SU-DHL-6 (cell line): ENCODE results near the gene CHGA.

ENCODE experiments used
- H2AFZ ChIP-seq: fragments of 200-600 bp; sonication (generic); 2 replicates; pipeline ENCODE4 v1.6.1; 2014; ENCODE audit warnings: low read depth, mild to moderate bottlenecking, moderate library complexity, mixed read lengths, antibody characterized with exemption, low read length; ENCODE audit not compliant: severe bottlenecking
- H3F3A ChIP-seq: fragments of 200-600 bp; shearing (Covaris generic); 2 replicates; pipeline ENCODE4 v1.6.0; 2016; ENCODE audit warnings: antibody characterized with exemption, mild to moderate bottlenecking; ENCODE audit not compliant: insufficient read depth
- H3K27ac ChIP-seq: fragments of 200-600 bp; sonication (generic); 2 replicates; pipeline ENCODE4 v1.5.1; 2016; ENCODE audit warnings: low read depth, mild to moderate bottlenecking, low read length, moderate library complexity, mixed read lengths
- H3K27me3 ChIP-seq: fragments of 200-600 bp; sonication (generic), shearing (Covaris generic); 2 replicates; pipeline ENCODE4 v1.6.0; 2014; ENCODE audit warnings: mild to moderate bottlenecking, low read length
- H3K36me3 ChIP-seq: fragments of 200-600 bp; sonication (generic); 2 replicates; pipeline ENCODE4 v1.6.1; 2014; ENCODE audit warnings: mild to moderate bottlenecking, low read length, mixed read lengths
- H3K4me2 ChIP-seq: fragments of 300-600, 200-600 bp; shearing (Covaris generic), sonication (generic); 2 replicates; pipeline ENCODE4 v1.6.0; 2014; ENCODE audit warnings: low read length, low read depth, mild to moderate bottlenecking; ENCODE audit not compliant: poor library complexity, severe bottlenecking
- H3K4me3 ChIP-seq: fragments of 200-600 bp; sonication (generic); 2 replicates; pipeline ENCODE4 v1.5.1; 2014; ENCODE audit warnings: antibody characterized with exemption, low read length, mild to moderate bottlenecking, mixed read lengths; ENCODE audit not compliant: insufficient read depth, poor library complexity, severe bottlenecking
- H3K79me2 ChIP-seq: fragments of 200-600 bp; sonication (generic); 2 replicates; pipeline ENCODE4 v1.6.1; 2014; ENCODE audit warnings: mild to moderate bottlenecking, low read length, moderate library complexity; ENCODE audit not compliant: insufficient read depth
- H3K9ac ChIP-seq: fragments of 200-600 bp; sonication (generic); 2 replicates; pipeline ENCODE4 v1.7.0; 2014; ENCODE audit warnings: mild to moderate bottlenecking, low read length
- H3K9me2 ChIP-seq: fragments of 200-600 bp; sonication (generic); replicated peaks from 2 replicates; pipeline ENCODE4 v1.6.1; 2014; ENCODE audit warnings: low read length; ENCODE audit not compliant: insufficient read depth
- H3K9me3 ChIP-seq: fragments of 200-600 bp; sonication (generic); 2 replicates; pipeline ENCODE4 v1.6.1; 2014; ENCODE audit warnings: low read length, mixed read lengths; ENCODE audit not compliant: insufficient read depth
- H4K20me1 ChIP-seq: fragments of 200-600 bp; sonication (generic); 2 replicates; pipeline ENCODE4 v1.6.1; 2014; ENCODE audit warnings: low read depth, mild to moderate bottlenecking, antibody characterized with exemption, low read length, moderate library complexity, mixed read lengths
- CTCF ChIP-seq: fragments of 200-600 bp; sonication (generic); IDR thresholded peaks from one replicate; pipeline ENCODE4 v1.5.1; 2017; ENCODE audit warnings: antibody characterized with exemption, mild to moderate bottlenecking, low read length, moderate library complexity; ENCODE audit not compliant: insufficient read depth, poor library complexity, severe bottlenecking
- EZH2phosphoT487 ChIP-seq: fragments of 200-600 bp; sonication (generic), shearing (Covaris generic); conservative IDR thresholded peaks from 2 replicates; pipeline ENCODE4 v1.6.1; 2018; ENCODE audit warnings: mild to moderate bottlenecking, antibody characterized with exemption, low read length, moderate library complexity, mixed read lengths

The CHGA gene

DNA sequence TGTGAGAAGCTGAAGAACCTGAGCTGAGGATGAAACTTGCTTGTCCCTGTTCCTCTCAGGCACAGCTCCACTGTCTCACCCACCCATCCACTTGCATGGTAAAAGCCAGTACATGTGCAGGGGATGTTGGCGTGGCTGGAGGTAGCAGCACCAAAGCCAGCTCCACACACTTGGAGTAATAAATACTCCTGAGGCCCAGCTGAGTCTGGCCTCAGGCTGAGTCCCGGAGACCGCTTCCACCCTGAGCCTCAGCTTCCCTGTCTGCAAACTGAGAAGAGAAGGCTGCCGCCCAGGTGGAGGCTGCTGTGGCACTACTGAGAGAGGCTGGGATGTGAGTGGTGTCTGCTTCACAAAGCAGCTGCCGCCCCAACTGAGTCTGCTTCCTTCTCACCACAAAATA lies 19.2 kb downstream of the CHGA start:
- no peaks in the 10 kb centered on the region for H3K36me3 ChIP-seq
- H3F3A ChIP-seq, result no peaks in the 10 kb centered on the region
- H3K9ac ChIP-seq, result no peak overlapping the region
- H3K9me3 ChIP-seq, result no peaks in the 10 kb centered on the region
- H2AFZ ChIP-seq, result no peak overlapping the region
- no peaks in the 10 kb centered on the region for H3K79me2 ChIP-seq
- no peak overlapping the region for H3K4me2 ChIP-seq
- no peak for TF ChIP-seq EZH2phosphoT487
- no peak for TF ChIP-seq CTCF
- no peaks in the 10 kb centered on the region for H3K27me3 ChIP-seq
- H3K9me2 ChIP-seq, result no peaks in the 10 kb centered on the region
- no peak overlapping the region for H3K4me3 ChIP-seq
- no peaks in the 10 kb centered on the region for H4K20me1 ChIP-seq
- no peak overlapping the region for H3K27ac ChIP-seq

- Histone ChIP-seq H3K9me2 (no peaks in the 10 kb centered on the region), H3K27ac (no peak overlapping the region), H4K20me1 (no peaks in the 10 kb centered on the region), H3K9ac (no peak overlapping the region), H3F3A (no peaks in the 10 kb centered on the region), H3K4me2 (no peak overlapping the region), H3K4me3 (no peak overlapping the region), H2AFZ (no peak overlapping the region), H3K36me3 (no peaks in the 10 kb centered on the region), H3K27me3 (no peaks in the 10 kb centered on the region), H3K9me3 (no peaks in the 10 kb centered on the region), H3K79me2 (no peaks in the 10 kb centered on the region)
- no peak for TF ChIP-seq CTCF
- no peak for TF ChIP-seq EZH2phosphoT487
Observed at GRCh38 chr14:92942576-92942975, 19.6 kb downstream of the CHGA start.

DNA sequence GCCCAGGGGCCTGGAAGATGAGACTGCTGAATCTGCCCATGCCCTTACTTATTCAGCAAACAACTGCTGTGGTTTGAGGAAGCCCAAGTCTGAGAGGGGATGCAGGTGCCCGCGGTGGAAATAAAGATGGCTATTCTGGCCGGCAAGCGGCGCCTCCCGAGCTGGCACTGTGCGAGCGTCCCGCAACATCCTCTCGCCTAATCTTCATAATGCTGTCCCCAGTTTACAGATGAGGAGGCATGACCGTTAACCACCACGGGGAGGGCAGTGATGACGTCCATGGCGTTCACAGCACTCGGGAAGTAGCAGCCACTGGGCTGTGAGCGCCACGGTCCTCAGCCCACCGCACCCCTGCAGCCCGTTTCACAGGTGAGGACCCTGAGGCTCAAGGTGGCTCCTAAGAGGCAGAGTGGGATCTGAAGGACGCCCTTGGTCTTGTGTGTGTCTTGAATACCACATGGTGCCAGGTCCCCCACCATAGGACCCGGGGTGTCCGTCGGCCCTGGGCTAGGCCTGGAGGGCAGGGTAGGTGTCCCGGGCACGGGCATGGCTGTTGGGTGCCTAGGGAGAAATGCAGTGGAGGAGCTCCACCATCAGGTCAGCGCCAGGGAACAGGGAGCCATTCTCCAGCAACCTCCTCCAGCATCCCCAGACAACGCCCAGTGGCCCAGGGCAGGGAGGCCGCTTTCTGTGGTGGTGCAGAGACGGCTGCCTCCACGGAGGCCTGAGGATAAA lies 20.2 kb downstream of the CHGA start:
- no peak overlapping the region for H3K4me3 ChIP-seq
- no peak overlapping the region for H3K4me2 ChIP-seq
- H3K9me3 ChIP-seq, result no peaks in the 10 kb centered on the region
- H3K27me3 ChIP-seq, result no peaks in the 10 kb centered on the region
- no peaks in the 10 kb centered on the region for H3K9me2 ChIP-seq
- no peaks in the 10 kb centered on the region for H3F3A ChIP-seq
- no peaks in the 10 kb centered on the region for H4K20me1 ChIP-seq
- no peak overlapping the region for H3K9ac ChIP-seq
- no peaks in the 10 kb centered on the region for H3K79me2 ChIP-seq
- no peak overlapping the region for H2AFZ ChIP-seq
- H3K27ac ChIP-seq, result no peak overlapping the region
- TF ChIP-seq EZH2phosphoT487 (no peak), CTCF (no peak)
- H3K36me3 ChIP-seq, result no peaks in the 10 kb centered on the region
